CD4-positive, alpha-beta T cell treated with Interleukin-6 at 100 ng/mL for 8 hours (primary cell): ENCODE results near the gene GNA12.
"Not testable (repeated sequence)": the region's sequence is repeated elsewhere in the genome, so short reads cannot be mapped to it uniquely, and the experiment has no call there.

ENCODE experiments used
- DNase-seq: peaks from one replicate; pipeline ENCODE4 v3.0.0-alpha.2; 2020; ENCODE audit warnings: mixed read lengths, low spot score

Gene GNA12

GRCh38 chr7:2710901-2711551 lies 133.1 kb downstream of the GNA12 start:
- DNase-seq: peak; percentile 45

DNA sequence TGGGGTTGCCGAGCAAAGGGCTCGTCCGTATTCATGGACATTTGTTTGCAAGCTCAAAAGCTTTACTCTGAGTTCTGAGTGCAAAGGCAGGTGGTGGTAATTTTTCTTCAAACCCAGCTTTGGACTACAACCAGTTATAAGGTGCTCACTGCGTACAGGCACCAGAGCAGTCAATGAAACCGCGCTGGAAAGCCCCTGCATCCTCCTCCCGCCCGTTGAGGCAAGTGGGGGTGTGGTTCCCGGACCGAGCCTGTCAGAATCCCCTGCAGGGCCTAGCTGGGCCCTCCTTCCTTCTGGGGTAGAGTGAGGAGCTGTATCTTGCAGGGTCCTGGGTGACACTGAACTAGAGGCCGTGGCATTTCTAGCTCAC lies 133.8 kb downstream of the GNA12 start:
- peak; percentile 54 for DNase-seq

- DNase-seq: peak; percentile 79
Observed at GRCh38 chr7:2709553-2710285, 134.4 kb downstream of the GNA12 start.

DNA sequence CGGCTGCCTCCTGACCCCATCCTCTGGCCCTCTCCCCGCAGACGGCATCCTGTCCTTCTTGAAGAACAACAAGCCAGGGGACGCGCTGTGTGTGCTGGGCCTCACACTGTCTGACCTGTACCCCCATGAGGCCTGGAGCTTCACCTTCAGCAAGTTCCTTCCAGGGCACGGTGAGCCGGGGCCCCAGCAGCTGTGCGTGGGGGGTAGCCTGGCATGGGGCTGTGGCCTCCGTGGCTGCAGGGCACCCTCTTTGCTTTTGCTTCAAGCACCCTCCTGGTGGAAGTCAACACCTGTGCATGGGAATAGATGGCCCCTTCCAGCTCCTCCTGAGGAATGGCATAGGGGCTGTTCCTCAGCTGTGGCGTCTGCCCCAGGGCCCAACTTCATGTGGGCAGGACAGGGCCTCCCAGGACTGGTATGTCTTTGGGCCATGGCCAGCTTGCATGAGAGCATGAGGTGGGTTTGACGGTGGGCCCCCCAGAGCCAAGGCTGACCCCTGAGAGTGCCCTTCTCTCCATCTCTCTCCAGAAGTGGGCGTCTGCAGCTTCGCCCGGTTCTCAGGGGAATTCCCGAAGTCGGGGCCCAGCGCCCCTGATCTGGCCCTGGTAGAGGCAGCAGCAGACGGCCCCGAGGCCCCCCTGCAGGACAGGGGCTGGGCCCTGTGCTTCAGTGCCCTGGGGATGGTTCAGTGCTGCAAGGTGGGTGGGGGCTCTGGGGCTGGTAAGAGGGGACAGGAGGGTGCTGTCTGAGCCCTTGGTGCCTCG lies 135.4 kb downstream of the GNA12 start:
- DNase-seq: no peak

DNA sequence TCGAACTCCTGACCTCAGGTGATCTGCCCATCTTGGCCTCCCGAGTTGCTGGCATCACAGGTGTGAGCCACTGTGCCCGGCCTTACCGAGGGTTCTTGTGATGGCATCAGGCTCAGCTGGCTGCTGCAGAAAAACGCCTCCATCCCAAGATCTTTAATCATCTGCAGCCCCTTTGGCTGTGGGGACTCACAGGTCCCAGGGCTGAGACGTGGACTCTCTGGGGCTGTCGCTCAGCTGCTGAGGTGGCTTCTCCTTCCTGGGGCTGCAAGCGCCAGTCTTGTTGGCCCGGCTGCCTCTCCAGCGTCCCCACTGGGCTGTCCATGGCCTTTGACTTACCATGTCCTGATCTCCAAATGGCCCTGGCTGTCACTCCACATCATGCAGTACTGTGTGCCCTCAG lies 136.1 kb downstream of the GNA12 start:
- no peak for DNase-seq

GRCh38 chr7:2707481-2707880 lies 136.6 kb downstream of the GNA12 start:
- no peak for DNase-seq

GRCh38 chr7:2706685-2707126 lies 137.4 kb downstream of the GNA12 start:
- DNase-seq: no peak

- no peak for DNase-seq
Observed at GRCh38 chr7:2705371-2706096, 138.6 kb downstream of the GNA12 start.

DNA sequence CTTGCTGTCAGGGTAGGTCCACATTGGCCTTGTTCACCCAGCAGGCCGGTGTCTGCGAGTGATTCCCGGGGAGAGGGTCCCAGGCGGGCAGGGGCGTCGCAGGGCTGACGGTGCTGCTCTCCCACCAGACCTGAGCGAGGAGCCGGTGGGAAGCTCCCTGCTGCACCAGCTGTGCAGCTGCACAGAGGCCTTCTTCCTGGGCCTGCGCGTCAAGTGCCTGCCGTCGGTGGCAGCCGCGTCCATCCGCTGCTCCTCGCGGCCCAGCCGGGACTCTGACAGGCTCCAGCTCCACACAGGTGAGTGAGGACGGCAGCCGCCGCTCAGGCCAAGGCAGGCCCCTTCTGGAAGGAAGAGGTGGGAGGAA lies 141.5 kb downstream of the GNA12 start:
- DNase-seq: no peak

DNA sequence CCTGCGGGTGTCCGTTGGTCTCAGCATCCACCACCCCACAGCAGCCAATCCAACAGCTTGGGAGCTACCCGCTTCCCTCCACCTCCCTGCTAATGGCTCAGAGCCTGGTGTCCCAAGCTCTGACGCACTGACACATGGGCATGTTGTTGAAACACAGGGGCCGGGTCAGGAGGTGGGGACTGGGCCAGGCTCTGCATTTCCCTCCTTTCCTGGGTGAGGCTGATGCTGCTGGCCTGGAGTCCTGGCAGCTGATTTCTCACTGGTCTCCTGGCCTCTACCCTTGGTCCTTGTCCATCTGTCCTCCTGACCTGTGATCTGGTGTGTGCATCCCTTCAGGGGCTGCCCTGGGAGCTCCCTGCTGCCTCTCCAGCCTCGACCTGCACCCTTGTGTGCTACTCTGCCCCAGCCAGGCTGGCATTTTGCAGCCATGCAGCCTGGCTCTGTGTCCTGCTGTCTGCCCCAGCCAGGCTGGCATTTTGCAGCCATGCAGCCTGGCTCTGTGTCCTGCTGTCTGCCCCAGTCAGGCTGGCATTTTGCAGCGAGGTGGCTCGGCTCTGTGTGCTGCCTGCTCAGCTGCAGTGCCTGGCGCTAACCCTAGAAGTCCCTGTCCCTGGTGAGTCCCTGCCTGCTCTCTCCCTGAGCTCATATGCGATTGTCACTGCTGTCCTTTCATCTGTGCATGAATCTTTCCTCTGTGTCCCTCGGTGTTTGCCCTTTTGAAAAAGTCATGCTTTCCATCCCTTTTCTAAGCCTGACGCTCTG lies 142.1 kb downstream of the GNA12 start:
- DNase-seq: no peak

DNA sequence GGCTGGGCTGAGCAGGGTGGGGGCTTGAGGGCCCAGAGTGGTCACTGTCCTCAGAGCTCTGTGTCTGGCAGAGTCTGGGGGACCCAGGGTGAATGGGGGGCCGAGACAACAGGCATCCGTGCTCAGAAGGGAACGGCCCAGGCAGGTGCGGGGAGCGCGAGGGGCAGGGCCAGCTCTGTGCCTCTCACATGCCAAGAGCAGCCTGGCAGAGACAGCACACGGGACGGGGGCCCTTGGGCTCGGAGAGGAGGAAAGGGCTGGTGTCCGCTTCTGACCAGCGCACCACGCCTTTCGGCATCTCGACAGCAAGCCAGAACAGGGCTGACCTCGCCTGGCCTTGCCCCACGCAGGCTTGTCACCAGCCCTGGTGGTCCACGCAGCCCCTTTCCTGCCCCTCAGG lies 142.7 kb downstream of the GNA12 start:
- no peak for DNase-seq

GRCh38 chr7:2700141-2700850 lies 143.8 kb downstream of the GNA12 start:
- no peak for DNase-seq

GRCh38 chr7:2699289-2699620 lies 144.9 kb downstream of the GNA12 start:
- DNase-seq: no peak

DNA sequence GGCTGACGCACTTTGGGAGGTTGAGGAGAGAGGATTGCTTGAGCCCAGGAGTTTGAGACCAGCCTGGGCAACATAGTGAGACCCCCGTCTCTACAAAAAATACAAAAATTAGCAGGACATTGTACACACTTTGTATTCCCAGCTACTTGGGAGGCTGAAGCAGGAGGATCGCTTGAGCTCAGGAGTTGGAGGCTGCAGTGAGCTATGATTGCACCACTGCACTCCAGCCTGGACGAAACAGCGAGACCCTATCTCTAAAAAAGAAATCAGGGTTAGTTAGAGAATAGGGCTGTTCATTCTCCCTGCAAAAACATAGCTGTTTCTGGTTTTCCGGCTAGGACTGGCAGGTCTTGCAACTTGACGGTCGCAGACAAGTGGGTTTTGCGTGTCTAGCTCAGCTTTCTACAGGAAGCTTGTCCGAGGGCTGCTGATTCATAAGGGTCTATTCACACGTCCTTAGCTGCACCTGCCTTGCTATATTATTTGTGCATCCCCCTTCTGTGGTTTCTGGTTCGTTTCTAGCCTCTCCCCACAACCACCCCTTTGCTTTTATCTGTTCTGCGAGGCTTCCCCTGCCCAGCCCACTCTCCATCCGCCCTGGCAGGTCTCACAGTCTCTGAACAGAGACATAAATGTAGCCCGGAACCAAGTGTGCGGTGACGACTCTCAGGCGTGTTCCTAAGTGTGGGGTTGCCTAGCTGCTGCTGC lies 145.4 kb downstream of the GNA12 start:
- DNase-seq: peak; percentile 79

GRCh38 chr7:2694122-2694436 lies 150.0 kb downstream of the GNA12 start:
- DNase-seq: not testable (repeated sequence)

DNA sequence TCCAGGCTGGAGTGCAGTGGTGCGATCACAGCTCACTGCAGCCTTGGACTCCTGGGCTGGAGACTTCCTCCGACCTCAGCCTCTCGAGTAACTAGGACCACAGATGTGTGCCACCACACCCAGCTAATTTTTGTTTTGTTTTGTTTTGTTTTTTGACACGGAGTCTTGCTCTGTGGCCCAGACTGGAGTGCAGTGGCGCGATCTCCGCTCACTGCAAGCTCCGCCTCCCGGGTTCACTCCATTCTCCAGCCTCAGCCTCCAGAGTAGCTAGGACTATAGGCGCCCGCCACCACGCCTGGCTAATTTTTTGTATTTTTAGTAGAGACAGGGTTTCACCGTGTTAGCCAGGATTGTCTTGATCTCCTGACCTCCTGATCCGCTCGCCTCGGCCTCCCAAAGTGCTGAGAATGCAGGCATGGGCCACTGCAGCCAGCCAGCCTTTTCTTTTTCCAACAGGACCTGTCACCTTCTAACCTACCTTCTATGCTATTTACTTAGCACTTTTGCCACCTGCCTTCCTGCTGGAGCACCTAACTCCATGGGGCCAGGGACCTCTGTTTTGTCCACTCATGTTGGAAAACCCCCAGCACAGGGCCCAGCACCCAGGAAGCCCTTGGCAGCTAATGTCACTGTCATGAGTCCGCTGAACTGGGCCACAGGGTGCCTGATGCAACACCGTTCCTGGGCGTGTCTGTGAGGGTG lies 150.5 kb downstream of the GNA12 start:
- not testable (repeated sequence) for DNase-seq

DNA sequence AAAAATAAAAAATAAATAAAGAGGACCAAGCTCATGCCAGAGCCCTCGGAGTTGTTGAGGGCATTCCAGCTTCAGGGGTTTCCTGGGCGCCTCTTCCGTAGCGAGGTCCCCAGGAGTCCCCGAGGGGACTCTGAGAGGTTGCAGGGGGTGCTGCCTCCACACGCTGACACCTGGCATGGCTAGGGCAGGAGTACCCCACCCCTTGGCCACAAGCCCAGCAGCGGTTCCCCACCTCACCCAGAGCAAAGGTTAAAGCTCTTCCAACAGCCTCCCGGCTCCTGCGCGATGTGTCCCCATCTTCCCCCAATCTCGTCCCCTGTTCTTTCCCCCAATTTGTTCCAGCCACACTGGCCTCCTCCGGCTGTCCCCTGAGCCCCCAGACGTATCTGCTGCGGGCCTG lies 151.6 kb downstream of the GNA12 start:
- no peak for DNase-seq

DNA sequence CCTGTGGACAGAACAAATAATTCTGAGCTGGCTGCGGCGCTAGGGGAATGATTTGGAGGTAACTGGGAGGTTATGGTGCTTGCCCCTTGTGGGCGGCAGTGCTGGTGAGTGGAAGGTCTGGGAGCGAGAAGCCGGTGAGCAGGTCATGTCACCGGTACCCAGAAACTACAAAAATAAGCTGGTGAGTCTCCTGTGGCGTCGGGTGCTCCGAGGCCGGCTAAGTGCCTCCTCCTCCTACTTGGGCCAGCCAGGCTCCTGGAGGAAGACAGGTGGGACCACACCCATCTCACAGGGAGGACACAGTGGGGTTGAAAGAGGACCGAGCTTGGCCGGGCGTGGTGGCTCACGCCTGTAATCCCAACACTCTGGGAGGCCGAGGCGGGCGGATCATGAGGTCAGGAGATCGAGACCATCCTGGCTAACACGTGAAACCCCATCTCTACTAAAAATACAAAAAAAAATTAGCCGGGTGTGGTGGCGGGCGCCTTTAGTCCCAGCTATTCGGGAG lies 152.1 kb downstream of the GNA12 start:
- DNase-seq: not testable (repeated sequence)

- DNase-seq: no peak
Observed at GRCh38 chr7:2691011-2691707, 152.9 kb downstream of the GNA12 start.
